BE2C (cell line): ENCODE measurements around the gene SH3GLB1.

Experiments used
- DNase-seq: peaks from one replicate; pipeline ENCODE4 v3.0.0-alpha.2; 2020
- H3K27me3 ChIP-seq: fragments of 250-450 bp; sonication (Bioruptor Pico); 2 replicates; pipeline ENCODE4 v1.5.1; 2020; ENCODE audit warnings: mild to moderate bottlenecking
- H3K36me3 ChIP-seq: fragments of 250-450 bp; sonication (Bioruptor Pico); 2 replicates; pipeline ENCODE4 v1.5.1; 2020; ENCODE audit warnings: mild to moderate bottlenecking
- H3K4me1 ChIP-seq: fragments of 250-450 bp; sonication (Bioruptor Pico); 2 replicates; pipeline ENCODE4 v1.5.1; 2020
- H3K4me3 ChIP-seq: 2 replicates; pipeline ENCODE4 v1.5.1; 2011; ENCODE audit warnings: low read depth, low read length
- H3K9me3 ChIP-seq: fragments of 250-450 bp; sonication (Bioruptor Pico); 2 replicates; pipeline ENCODE4 v1.5.1; 2020
- TF ChIP-seq, protein P1 (sequence below): IDR thresholded peaks from 2 replicates; pipeline ENCODE4 v1.5.1; 2012; ENCODE audit warnings: mild to moderate bottlenecking, low read depth, low read length

The SH3GLB1 gene

GRCh38 chr1:86706018-86706635 lies 1.8 kb downstream of the SH3GLB1 start:
- DNase-seq, result no peak
- TF ChIP-seq, protein P1, sequence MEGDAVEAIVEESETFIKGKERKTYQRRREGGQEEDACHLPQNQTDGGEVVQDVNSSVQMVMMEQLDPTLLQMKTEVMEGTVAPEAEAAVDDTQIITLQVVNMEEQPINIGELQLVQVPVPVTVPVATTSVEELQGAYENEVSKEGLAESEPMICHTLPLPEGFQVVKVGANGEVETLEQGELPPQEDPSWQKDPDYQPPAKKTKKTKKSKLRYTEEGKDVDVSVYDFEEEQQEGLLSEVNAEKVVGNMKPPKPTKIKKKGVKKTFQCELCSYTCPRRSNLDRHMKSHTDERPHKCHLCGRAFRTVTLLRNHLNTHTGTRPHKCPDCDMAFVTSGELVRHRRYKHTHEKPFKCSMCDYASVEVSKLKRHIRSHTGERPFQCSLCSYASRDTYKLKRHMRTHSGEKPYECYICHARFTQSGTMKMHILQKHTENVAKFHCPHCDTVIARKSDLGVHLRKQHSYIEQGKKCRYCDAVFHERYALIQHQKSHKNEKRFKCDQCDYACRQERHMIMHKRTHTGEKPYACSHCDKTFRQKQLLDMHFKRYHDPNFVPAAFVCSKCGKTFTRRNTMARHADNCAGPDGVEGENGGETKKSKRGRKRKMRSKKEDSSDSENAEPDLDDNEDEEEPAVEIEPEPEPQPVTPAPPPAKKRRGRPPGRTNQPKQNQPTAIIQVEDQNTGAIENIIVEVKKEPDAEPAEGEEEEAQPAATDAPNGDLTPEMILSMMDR, result no peak
- no peaks in the 10 kb centered on the region for H3K27me3 ChIP-seq
- no peaks in the 10 kb centered on the region for H3K36me3 ChIP-seq
- H3K9me3 ChIP-seq, result no peaks in the 10 kb centered on the region
- peak overlapping the region; percentile 78 for H3K4me3 ChIP-seq
- no peaks in the 10 kb centered on the region for H3K4me1 ChIP-seq

GRCh38 chr1:86708920-86709319 lies 4.5 kb downstream of the SH3GLB1 start:
- DNase-seq, result no peak
- Histone ChIP-seq H3K4me1 (no peaks in the 10 kb centered on the region), H3K36me3 (no peaks in the 10 kb centered on the region), H3K27me3 (no peaks in the 10 kb centered on the region), H3K4me3 (no peak overlapping the region), H3K9me3 (no peaks in the 10 kb centered on the region)
- TF ChIP-seq, protein P1, result no peak

GRCh38 chr1:86712088-86712860 lies 7.9 kb downstream of the SH3GLB1 start:
- TF ChIP-seq, protein P1, result no peak
- H3K36me3 ChIP-seq, result no peaks in the 10 kb centered on the region
- H3K9me3 ChIP-seq, result no peaks in the 10 kb centered on the region
- H3K4me1 ChIP-seq, result no peaks in the 10 kb centered on the region
- H3K27me3 ChIP-seq, result no peaks in the 10 kb centered on the region
- H3K4me3 ChIP-seq, result no peak overlapping the region
- no peak for DNase-seq

GRCh38 chr1:86713477-86713876 lies 9.1 kb downstream of the SH3GLB1 start:
- H3K4me1 ChIP-seq, result no peaks in the 10 kb centered on the region
- TF ChIP-seq, protein P1, result no peak
- no peaks in the 10 kb centered on the region for H3K9me3 ChIP-seq
- H3K4me3 ChIP-seq, result no peak overlapping the region
- H3K27me3 ChIP-seq, result no peaks in the 10 kb centered on the region
- no peak for DNase-seq
- H3K36me3 ChIP-seq, result no peaks in the 10 kb centered on the region

- TF ChIP-seq, protein P1, result no peak
- Histone ChIP-seq H3K27me3 (no peaks in the 10 kb centered on the region), H3K4me3 (no peak overlapping the region), H3K4me1 (no peaks in the 10 kb centered on the region), H3K9me3 (no peaks in the 10 kb centered on the region), H3K36me3 (no peaks in the 10 kb centered on the region)
- no peak for DNase-seq
Observed at GRCh38 chr1:86714159-86714558, 9.8 kb downstream of the SH3GLB1 start.
